22Rv1 (cell line): ENCODE results near the gene MACF1.

Source experiments
- H3K27ac ChIP-seq: fragments of 450-650 bp; 2 replicates; pipeline ENCODE4 v1.5.1; 2017
- CTCF ChIP-seq: fragments of 450-650 bp; IDR thresholded peaks from 2 replicates; pipeline ENCODE4 v1.5.1; 2017; ENCODE audit warnings: mild to moderate bottlenecking
- ZFX ChIP-seq: fragments of 450-650 bp; IDR thresholded peaks from 2 replicates; pipeline ENCODE4 v1.6.1; 2017; ENCODE audit warnings: antibody characterized with exemption, borderline replicate concordance

Gene MACF1

DNA sequence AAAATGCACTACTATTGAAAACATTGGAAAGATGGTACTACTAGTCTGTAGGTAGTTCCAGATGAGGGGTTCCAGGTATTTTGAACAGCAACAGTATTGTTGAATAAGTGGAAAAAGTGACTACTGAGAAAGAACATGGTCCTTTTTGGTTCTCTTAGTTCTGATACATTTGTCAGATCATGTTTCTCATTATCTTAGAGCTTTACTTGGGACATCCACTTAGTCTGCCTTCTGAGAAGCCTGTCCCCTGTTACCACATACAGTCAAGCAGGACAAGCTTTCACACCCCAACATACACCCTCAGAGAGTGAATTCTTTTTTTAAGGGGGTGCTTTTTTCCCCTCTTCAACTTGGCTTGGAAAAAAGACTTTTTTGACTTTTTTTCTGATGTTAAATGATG lies 41.0 kb upstream of the MACF1 start:
- no peak overlapping the region for H3K27ac ChIP-seq
- TF ChIP-seq CTCF = no peak
- TF ChIP-seq ZFX = no peak

DNA sequence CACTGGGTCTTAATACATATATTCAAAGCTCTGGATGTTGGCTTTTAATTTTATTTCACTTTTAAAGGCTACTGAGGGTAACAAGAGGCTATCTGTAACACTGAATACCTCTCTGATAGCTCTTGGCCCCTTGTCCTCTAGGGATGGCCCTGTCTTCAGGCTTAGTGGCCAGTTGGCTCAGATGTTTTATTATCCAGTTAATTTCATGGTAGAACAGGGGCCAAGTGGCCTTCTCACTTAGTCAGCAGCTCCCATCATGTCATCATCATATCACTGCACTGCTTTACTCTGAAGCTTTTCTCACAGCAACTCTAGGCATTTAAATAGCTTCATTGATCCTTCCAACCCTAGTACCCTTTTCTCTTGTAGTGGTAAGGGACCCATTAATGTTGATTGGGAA lies 40.2 kb upstream of the MACF1 start:
- no peak for TF ChIP-seq CTCF
- no peak for TF ChIP-seq ZFX
- H3K27ac ChIP-seq = no peak overlapping the region

DNA sequence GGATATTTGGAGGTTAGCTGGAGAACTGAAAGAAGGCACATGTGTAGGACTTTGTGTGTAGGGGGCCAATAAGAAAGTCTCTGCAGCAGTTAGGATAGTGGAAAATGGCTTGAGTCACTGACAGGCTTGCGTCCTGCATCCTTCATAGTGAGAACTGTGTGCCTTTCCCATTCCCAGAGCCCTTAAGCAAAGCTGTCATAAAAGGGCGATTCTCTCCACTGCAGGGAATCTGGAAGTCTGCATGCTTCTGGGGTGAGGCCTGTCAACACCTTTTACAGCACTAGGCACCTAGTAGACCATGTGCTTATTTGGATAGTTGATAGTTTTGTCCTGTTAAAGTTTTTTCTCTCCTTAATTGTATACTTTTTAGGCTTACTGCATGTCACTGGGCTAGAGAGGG lies 39.4 kb upstream of the MACF1 start:
- no peak for TF ChIP-seq CTCF
- H3K27ac ChIP-seq = no peak overlapping the region

GRCh38 chr1:39165488-39165887 lies 39.0 kb upstream of the MACF1 start:
- TF ChIP-seq CTCF (no peak), ZFX (no peak)

DNA sequence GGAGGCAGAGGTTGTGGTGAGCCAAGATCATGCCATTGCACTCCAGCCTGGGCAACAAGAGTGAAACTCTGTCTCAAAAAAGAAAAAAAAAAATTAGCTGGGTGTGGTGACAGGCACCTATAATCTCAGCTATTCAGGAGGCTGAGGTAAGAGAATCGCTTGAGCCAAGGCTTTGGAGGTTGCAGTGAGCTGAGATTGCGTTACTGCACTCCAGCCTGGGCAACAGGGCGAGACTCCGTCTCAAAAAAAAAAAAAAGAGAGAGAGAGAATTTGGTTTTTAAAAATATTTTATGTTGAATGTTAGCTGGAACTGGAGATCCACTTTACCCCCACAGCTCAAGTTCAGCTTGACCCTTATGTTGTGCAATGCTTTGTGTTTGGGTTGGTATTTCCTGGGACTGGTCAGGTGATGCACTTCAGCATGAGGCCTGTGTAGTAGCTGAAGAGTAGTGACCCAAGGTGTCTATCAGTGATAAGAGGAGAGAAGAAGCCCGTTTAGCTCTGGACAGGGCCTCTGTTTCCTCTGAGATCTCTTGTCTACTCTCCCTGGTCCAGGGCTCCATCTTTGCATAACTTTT lies 36.8 kb upstream of the MACF1 start:
- TF ChIP-seq ZFX = no peak
- TF ChIP-seq CTCF = no peak
- H3K27ac ChIP-seq = no peak overlapping the region

More at GRCh38 chr1:39165488-39165887, 39.0 kb upstream of the MACF1 start:
- H3K27ac ChIP-seq = no peak overlapping the region

DNA sequence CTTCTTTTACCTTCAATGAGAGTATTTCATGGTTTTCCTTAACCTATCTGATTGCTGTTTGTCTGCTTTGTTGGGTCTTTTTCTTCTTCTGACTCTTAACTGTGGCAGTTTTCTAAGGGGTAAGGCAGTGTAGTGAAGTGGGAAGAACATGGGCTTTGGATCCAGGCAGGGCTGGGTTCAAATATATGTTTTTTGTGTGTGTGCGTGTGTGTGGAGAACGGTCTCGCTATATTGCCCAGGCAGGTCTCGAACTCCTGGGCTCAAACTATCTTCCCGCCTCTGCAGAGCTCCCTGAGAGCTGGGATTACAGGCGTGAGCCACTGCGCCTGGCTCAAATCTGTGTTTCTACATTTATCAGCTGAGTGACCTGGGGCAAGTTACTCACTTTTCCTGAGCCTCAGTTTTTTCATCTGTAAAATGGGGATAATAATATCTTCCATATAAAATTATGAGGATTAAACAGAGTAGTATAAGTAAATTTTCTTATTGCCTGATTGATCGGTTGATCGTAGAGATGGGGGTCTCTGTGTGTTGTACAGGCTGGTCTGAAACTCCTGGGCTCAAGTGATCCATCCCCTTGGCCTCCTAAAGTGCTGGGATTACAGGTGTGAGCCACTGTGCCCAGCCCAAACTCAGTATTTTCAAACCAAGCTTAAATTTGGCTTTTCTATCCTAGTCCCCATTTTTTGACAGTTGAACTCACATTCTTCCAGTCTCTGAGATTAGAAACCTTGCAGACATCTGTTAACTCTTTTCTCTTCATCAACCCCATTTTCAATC lies 36.0 kb upstream of the MACF1 start:
- TF ChIP-seq ZFX = no peak
- TF ChIP-seq CTCF = no peak
- no peak overlapping the region for H3K27ac ChIP-seq
